Fibroblast of skin of right biceps (primary cell): ENCODE measurements around the gene HBS1L.

Source experiments
- DNase-seq: peaks from one replicate; pipeline ENCODE4 v3.0.0-alpha.2; 2013

The HBS1L gene

GRCh38 chr6:135030532-135031178, 24.0 kb downstream of the HBS1L start:
- DNase-seq: peak; percentile 28

- no peak for DNase-seq
These were observed 24.6 kb downstream of the HBS1L start for GRCh38 chr6:135030056-135030473.

GRCh38 chr6:135025775-135026174, 28.8 kb downstream of the HBS1L start:
- no peak for DNase-seq

GRCh38 chr6:135025175-135025574, 29.4 kb downstream of the HBS1L start:
- DNase-seq: no peak

GRCh38 chr6:135022050-135022697, 32.4 kb downstream of the HBS1L start:
- no peak for DNase-seq

GRCh38 chr6:135021310-135022049, 33.1 kb downstream of the HBS1L start:
- DNase-seq: no peak

GRCh38 chr6:135018941-135019340, 35.7 kb downstream of the HBS1L start:
- no peak for DNase-seq

- DNase-seq: no peak
These were observed 36.6 kb downstream of the HBS1L start for GRCh38 chr6:135018052-135018451.

GRCh38 chr6:135014353-135014832, 40.2 kb downstream of the HBS1L start:
- no peak for DNase-seq

- DNase-seq: no peak
These were observed 41.4 kb downstream of the HBS1L start for GRCh38 chr6:135013211-135013610.

- peak; percentile 57 for DNase-seq
These were observed 41.9 kb downstream of the HBS1L start for GRCh38 chr6:135012764-135013163.

GRCh38 chr6:135012349-135012748, 42.3 kb downstream of the HBS1L start:
- DNase-seq: no peak

- DNase-seq: no peak
These were observed 45.7 kb downstream of the HBS1L start for GRCh38 chr6:135008941-135009290.

GRCh38 chr6:135008072-135008940, 46.3 kb downstream of the HBS1L start:
- DNase-seq: peak; percentile 3

- DNase-seq: no peak
These were observed 48.2 kb downstream of the HBS1L start for GRCh38 chr6:135006386-135006914.

- DNase-seq: no peak
These were observed 50.2 kb downstream of the HBS1L start for GRCh38 chr6:135004399-135004798.

GRCh38 chr6:135002974-135003703, 51.5 kb downstream of the HBS1L start:
- no peak for DNase-seq

GRCh38 chr6:135002229-135002844, 52.3 kb downstream of the HBS1L start:
- peak; percentile 12 for DNase-seq

- no peak for DNase-seq
These were observed 55.5 kb downstream of the HBS1L start for GRCh38 chr6:134999107-134999506.

GRCh38 chr6:134997133-134997995, 57.3 kb downstream of the HBS1L start:
- no peak for DNase-seq
